Stimulated activated CD4-positive, alpha-beta T cell treated with anti-CD3 and anti-CD28 coated beads, Interleukin-4, amount 100 ng/mL, for 4 hours (primary cell): Measurements from ENCODE around the gene TBC1D22A.
"Not testable (repeated sequence)": the region's sequence is repeated elsewhere in the genome, so short reads cannot be mapped to it uniquely, and the experiment has no call there.

ENCODE experiments used
- DNase-seq, 2 experiments: peaks; one replicate each; pipeline ENCODE4 v3.0.0-alpha.2; 2020

TBC1D22A gene

GRCh38 chr22:47133061-47133969 lies 370.9 kb downstream of the TBC1D22A start:
- DNase-seq, result no peak

GRCh38 chr22:47134222-47134621 lies 371.8 kb downstream of the TBC1D22A start:
- no peak for DNase-seq

GRCh38 chr22:47135338-47135737 lies 372.9 kb downstream of the TBC1D22A start:
- no peak for DNase-seq

GRCh38 chr22:47136050-47136449 lies 373.6 kb downstream of the TBC1D22A start:
- no peak for DNase-seq

GRCh38 chr22:47136671-47137070 lies 374.2 kb downstream of the TBC1D22A start:
- DNase-seq, result no peak

- no peak for DNase-seq
Observed at GRCh38 chr22:47139013-47139789, 376.8 kb downstream of the TBC1D22A start.

GRCh38 chr22:47139790-47140119 lies 377.3 kb downstream of the TBC1D22A start:
- DNase-seq, result no peak

- DNase-seq, result not testable (repeated sequence)
Observed at GRCh38 chr22:47140975-47141374, 378.5 kb downstream of the TBC1D22A start.

GRCh38 chr22:47142427-47143046 lies 380.1 kb downstream of the TBC1D22A start:
- no peak for DNase-seq

GRCh38 chr22:47143249-47143938 lies 380.9 kb downstream of the TBC1D22A start:
- no peak for DNase-seq

GRCh38 chr22:47144076-47144765 lies 381.8 kb downstream of the TBC1D22A start:
- DNase-seq, result no peak

- no peak for DNase-seq
Observed at GRCh38 chr22:47144791-47145425, 382.5 kb downstream of the TBC1D22A start.

- no peak for DNase-seq
Observed at GRCh38 chr22:47145883-47146282, 383.4 kb downstream of the TBC1D22A start.

GRCh38 chr22:47146391-47146790 lies 383.9 kb downstream of the TBC1D22A start:
- no peak for DNase-seq

GRCh38 chr22:47146941-47147340 lies 384.5 kb downstream of the TBC1D22A start:
- DNase-seq, result no peak

- DNase-seq, result no peak
Observed at GRCh38 chr22:47147572-47147971, 385.1 kb downstream of the TBC1D22A start.

GRCh38 chr22:47148510-47148909 lies 386.1 kb downstream of the TBC1D22A start:
- DNase-seq, result no peak

GRCh38 chr22:47148956-47149728 lies 386.7 kb downstream of the TBC1D22A start:
- no peak for DNase-seq

GRCh38 chr22:47149976-47150375 lies 387.5 kb downstream of the TBC1D22A start:
- no peak for DNase-seq

- DNase-seq, result no peak
Observed at GRCh38 chr22:47150426-47150825, 388.0 kb downstream of the TBC1D22A start.

GRCh38 chr22:47151064-47151463 lies 388.6 kb downstream of the TBC1D22A start:
- no peak for DNase-seq
